IPS-20b (cell line): Measurements from ENCODE around the gene GALNT15.

Experiments used
- H3K27ac ChIP-seq: one replicate; pipeline ENCODE4 v1.5.1; 2013; ENCODE audit warnings: low read length
- H3K27me3 ChIP-seq: 2 replicates; pipeline ENCODE4 v1.6.1; 2013; ENCODE audit warnings: mild to moderate bottlenecking, low read length, inconsistent platforms; ENCODE audit not compliant: insufficient read depth
- H3K36me3 ChIP-seq: 2 replicates; pipeline ENCODE4 v1.6.1; 2013; ENCODE audit warnings: low read depth, mild to moderate bottlenecking, inconsistent platforms, low read length, moderate library complexity; ENCODE audit not compliant: insufficient read depth
- H3K4me1 ChIP-seq: 2 replicates; pipeline ENCODE4 v1.6.1; 2013; ENCODE audit warnings: mild to moderate bottlenecking, control low read depth, inconsistent platforms, low read length, moderate library complexity; ENCODE audit not compliant: insufficient read depth
- H3K4me3 ChIP-seq: 2 replicates; pipeline ENCODE4 v1.5.1; 2013; ENCODE audit warnings: mild to moderate bottlenecking, low read length, inconsistent platforms
- H3K9ac ChIP-seq: 2 replicates; pipeline ENCODE4 v1.6.1; 2013; ENCODE audit warnings: low read depth, mild to moderate bottlenecking, inconsistent platforms, low read length, moderate library complexity
- H3K9me3 ChIP-seq: 2 replicates; pipeline ENCODE4 v1.6.1; 2013; ENCODE audit warnings: mild to moderate bottlenecking, low read depth, low read length, inconsistent platforms; ENCODE audit not compliant: insufficient read depth

The GALNT15 gene

GRCh38 chr3:16140894-16141285, 33.6 kb upstream of the GALNT15 start:
- no peak overlapping the region for H3K27ac ChIP-seq
- no peak overlapping the region for H3K4me3 ChIP-seq
- H3K36me3 ChIP-seq, result no peaks in the 10 kb centered on the region
- no peaks in the 10 kb centered on the region for H3K4me1 ChIP-seq
- H3K27me3 ChIP-seq, result no peaks in the 10 kb centered on the region
- H3K9me3 ChIP-seq, result peaks cover 22% of the 10 kb centered on the region
- no peak overlapping the region for H3K9ac ChIP-seq

DNA sequence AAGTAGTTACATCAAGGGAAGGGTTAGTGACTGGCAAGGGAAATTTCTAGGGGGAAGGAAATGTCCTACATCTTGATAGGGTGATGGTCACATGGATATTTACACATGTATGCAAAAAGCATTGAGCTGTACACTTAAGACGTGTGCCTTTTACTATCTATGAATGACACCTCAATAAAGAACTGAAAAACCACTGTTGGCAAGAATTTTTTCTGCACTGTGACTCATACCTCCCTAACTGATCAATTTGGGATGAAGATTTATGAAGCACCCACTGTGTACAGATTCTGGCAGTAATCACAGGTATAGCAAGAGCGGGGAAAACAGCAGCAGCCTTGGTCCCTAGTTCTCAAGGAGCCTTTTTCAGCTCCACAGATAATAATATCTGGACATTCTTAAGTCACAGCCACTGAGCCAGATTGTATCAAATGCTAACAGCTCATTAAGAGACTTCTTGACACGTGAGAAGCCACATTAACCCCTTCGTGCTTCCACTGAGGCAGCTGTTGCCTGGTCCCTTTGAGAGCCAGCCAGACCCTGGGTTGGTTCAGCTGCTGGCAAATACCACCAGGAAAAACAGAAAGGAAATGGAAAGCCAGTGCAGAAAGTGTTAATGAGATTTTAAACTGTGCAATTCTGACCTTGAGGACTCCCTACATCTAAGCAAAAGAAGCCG, 32.0 kb upstream of the GALNT15 start:
- Histone ChIP-seq H3K27ac (no peak overlapping the region), H3K9ac (no peak overlapping the region), H3K36me3 (no peaks in the 10 kb centered on the region), H3K4me3 (no peak overlapping the region), H3K9me3 (peaks cover 22% of the 10 kb centered on the region), H3K27me3 (no peaks in the 10 kb centered on the region), H3K4me1 (no peaks in the 10 kb centered on the region)

DNA sequence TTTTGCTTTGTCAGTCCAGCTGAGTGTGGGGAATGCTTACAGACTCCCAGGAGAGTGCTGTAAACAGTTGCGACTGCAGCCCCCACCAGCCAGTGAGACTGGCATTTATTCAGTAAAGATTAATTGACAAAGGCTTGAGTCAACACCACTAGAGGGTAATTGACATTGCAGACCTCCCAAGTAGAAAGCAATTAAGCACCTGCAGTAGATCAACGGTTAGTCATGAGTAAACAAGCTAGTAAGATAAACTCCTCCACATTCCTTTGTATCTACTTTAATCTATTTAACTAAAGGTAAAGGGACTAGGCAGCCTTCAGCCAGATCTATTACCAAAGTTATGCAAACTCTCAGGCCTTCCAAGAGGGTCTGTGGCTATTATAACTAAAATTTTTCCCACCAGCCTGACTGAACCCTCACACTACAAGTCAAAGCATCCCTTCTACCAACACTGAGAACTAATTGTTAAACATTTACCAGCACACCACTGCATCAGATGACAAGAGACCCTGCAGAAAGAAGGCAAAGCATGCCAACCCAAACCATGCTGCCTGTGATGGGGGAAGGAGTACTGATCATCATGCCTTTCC, 30.5 kb upstream of the GALNT15 start:
- Histone ChIP-seq H3K36me3 (no peaks in the 10 kb centered on the region), H3K4me3 (no peak overlapping the region), H3K9ac (no peak overlapping the region), H3K4me1 (no peaks in the 10 kb centered on the region), H3K27me3 (no peaks in the 10 kb centered on the region), H3K9me3 (peaks cover 22% of the 10 kb centered on the region), H3K27ac (no peak overlapping the region)

GRCh38 chr3:16145176-16145575, 29.3 kb upstream of the GALNT15 start:
- no peaks in the 10 kb centered on the region for H3K27me3 ChIP-seq
- no peak overlapping the region for H3K9ac ChIP-seq
- H3K9me3 ChIP-seq, result peaks cover 22% of the 10 kb centered on the region
- no peak overlapping the region for H3K27ac ChIP-seq
- H3K4me3 ChIP-seq, result no peak overlapping the region
- no peaks in the 10 kb centered on the region for H3K36me3 ChIP-seq
- no peaks in the 10 kb centered on the region for H3K4me1 ChIP-seq

GRCh38 chr3:16146015-16146730, 28.3 kb upstream of the GALNT15 start:
- H3K27me3 ChIP-seq, result no peaks in the 10 kb centered on the region
- H3K4me3 ChIP-seq, result no peak overlapping the region
- H3K4me1 ChIP-seq, result no peaks in the 10 kb centered on the region
- no peak overlapping the region for H3K9ac ChIP-seq
- H3K36me3 ChIP-seq, result no peaks in the 10 kb centered on the region
- no peak overlapping the region for H3K27ac ChIP-seq
- H3K9me3 ChIP-seq, result peaks cover 22% of the 10 kb centered on the region

- Histone ChIP-seq H3K27me3 (no peaks in the 10 kb centered on the region), H3K36me3 (no peaks in the 10 kb centered on the region), H3K9me3 (peaks cover 23% of the 10 kb centered on the region), H3K27ac (no peak overlapping the region), H3K4me1 (no peaks in the 10 kb centered on the region), H3K4me3 (no peak overlapping the region), H3K9ac (no peak overlapping the region)
These were observed 27.1 kb upstream of the GALNT15 start for GRCh38 chr3:16147220-16147994.

DNA sequence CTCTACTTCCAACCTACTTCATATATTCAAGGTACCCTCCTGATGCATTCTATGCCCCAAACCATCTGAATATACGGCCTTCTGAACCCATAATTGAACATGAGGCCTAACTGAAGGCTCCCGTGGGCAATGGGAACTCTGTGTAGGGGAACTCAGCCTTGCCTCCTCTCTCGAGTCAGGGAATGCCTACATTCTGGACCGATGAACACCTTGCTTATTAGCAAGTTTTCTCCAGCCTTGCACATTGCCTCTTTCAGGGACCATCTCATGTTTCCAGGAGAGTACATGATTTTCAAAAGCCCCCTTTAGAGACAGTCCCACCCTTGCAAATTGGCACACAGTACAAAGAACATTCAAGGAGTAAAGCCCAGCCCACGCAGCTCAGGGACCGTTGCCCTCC, 26.3 kb upstream of the GALNT15 start:
- H3K4me3 ChIP-seq, result no peak overlapping the region
- H3K9ac ChIP-seq, result no peak overlapping the region
- H3K4me1 ChIP-seq, result no peaks in the 10 kb centered on the region
- H3K36me3 ChIP-seq, result no peaks in the 10 kb centered on the region
- H3K27me3 ChIP-seq, result no peaks in the 10 kb centered on the region
- H3K9me3 ChIP-seq, result peaks cover 21% of the 10 kb centered on the region; the same call in 1 of the 2 replicates
- H3K27ac ChIP-seq, result no peak overlapping the region

DNA sequence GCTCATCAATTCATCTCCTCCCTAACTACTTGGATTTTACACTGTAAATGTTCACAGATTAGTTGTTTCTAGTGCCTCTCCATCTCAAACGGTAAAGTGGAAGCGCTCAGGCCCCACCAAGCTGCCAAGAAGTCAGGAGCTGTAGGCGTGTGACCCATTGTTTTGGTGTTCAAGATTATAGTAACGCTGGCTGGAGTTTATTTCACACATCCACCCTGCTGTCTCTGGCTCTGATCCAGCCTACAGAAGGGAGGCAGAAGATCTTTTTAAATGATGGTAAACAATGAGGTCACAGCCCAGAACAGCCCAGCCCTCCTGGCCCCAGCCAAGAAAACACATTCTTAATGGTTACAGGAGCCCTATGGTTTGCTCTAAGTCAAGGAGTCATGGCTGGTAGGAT, 25.7 kb upstream of the GALNT15 start:
- Histone ChIP-seq H3K9me3 (peaks cover 18% of the 10 kb centered on the region; the same call in 1 of the 2 replicates), H3K9ac (no peak overlapping the region), H3K27me3 (no peaks in the 10 kb centered on the region), H3K36me3 (no peaks in the 10 kb centered on the region), H3K27ac (no peak overlapping the region), H3K4me3 (no peak overlapping the region), H3K4me1 (no peaks in the 10 kb centered on the region)

GRCh38 chr3:16150285-16150684, 24.2 kb upstream of the GALNT15 start:
- no peak overlapping the region for H3K4me3 ChIP-seq
- H3K9me3 ChIP-seq, result peaks cover 8% of the 10 kb centered on the region; the same call in 1 of the 2 replicates
- no peaks in the 10 kb centered on the region for H3K27me3 ChIP-seq
- no peaks in the 10 kb centered on the region for H3K4me1 ChIP-seq
- H3K9ac ChIP-seq, result no peak overlapping the region
- H3K36me3 ChIP-seq, result no peaks in the 10 kb centered on the region
- no peak overlapping the region for H3K27ac ChIP-seq

- no peak overlapping the region for H3K4me3 ChIP-seq
- no peaks in the 10 kb centered on the region for H3K36me3 ChIP-seq
- no peaks in the 10 kb centered on the region for H3K4me1 ChIP-seq
- no peak overlapping the region for H3K9ac ChIP-seq
- H3K9me3 ChIP-seq, result peaks cover 8% of the 10 kb centered on the region; the same call in 1 of the 2 replicates
- H3K27me3 ChIP-seq, result no peaks in the 10 kb centered on the region
- H3K27ac ChIP-seq, result no peak overlapping the region
These were observed 23.4 kb upstream of the GALNT15 start for GRCh38 chr3:16151109-16151508.

DNA sequence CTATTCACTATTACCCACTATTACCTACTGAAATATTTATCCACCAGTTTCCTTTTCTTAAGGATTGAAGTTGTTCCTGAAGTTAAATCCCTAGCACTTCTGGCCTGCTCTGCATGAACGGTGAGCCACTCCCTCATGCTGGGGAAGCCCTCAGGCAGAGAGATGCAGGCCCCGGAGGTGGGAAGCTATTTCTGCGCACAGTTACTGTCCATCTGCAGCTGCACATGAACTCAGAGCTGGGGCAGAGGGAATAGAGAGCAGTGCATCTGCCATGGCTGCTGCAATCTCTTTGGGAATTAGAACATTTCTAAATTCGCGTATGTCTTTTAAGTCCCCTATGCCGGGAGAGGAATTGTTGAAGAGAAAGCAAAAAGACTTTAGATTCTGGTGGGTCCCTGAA, 6.3 kb upstream of the GALNT15 start:
- no peak overlapping the region for H3K4me3 ChIP-seq
- no peaks in the 10 kb centered on the region for H3K27me3 ChIP-seq
- H3K36me3 ChIP-seq, result no peaks in the 10 kb centered on the region

More for the DNA sequence above, 6.3 kb upstream of the GALNT15 start:
- Histone ChIP-seq H3K9me3 (peaks cover 26% of the 10 kb centered on the region), H3K27ac (no peak overlapping the region), H3K4me1 (no peaks in the 10 kb centered on the region), H3K9ac (no peak overlapping the region)
